Mesothelial cell of epicardium (in vitro differentiated cells): ENCODE results near the gene IGSF9B. TPM values are rescaled to one million over a fixed set of nuclear protein-coding genes. Genes with fewer than 3 reads are reported as not detected.

Source experiments
- DNase-seq, 2 experiments: peaks; one replicate each; pipeline ENCODE4 v3.0.0; 2021; ENCODE audit warnings: low spot score in 2 of 2; ENCODE audit not compliant: unreplicated experiment in 2 of 2
- H3K27ac Mint-ChIP-seq: 2 replicates; pipeline ENCODE4 v1.8.0; 2021; ENCODE audit warnings: mixed read lengths
- H3K27me3 Mint-ChIP-seq: 2 replicates; pipeline ENCODE4 v1.8.0; 2021; ENCODE audit warnings: low read depth, mixed read lengths
- H3K36me3 Mint-ChIP-seq: 2 replicates; pipeline ENCODE4 v1.8.0; 2021; ENCODE audit warnings: mixed read lengths
- H3K4me1 Mint-ChIP-seq: 2 replicates; pipeline ENCODE4 v1.8.0; 2021; ENCODE audit warnings: mixed read lengths
- H3K4me3 Mint-ChIP-seq: 2 replicates; pipeline ENCODE4 v1.8.0; 2021; ENCODE audit warnings: mild to moderate bottlenecking, moderate library complexity, mixed read lengths
- H3K9me3 Mint-ChIP-seq: 2 replicates; pipeline ENCODE4 v1.8.0; 2021; ENCODE audit warnings: mixed read lengths
- total RNA-seq: library from RNA; stranded (reverse); gene quantifications from 3 replicates; pipeline ENCODE4 v1.2.1, GENCODE V29; 2021
- TF ChIP-seq, protein P1 (sequence below): fragments of 200-600 bp; sonication (generic); IDR thresholded peaks from one replicate; pipeline ENCODE4 v1.5.0; 2021; ENCODE audit warnings: antibody characterized with exemption; ENCODE audit not compliant: unreplicated experiment

IGSF9B gene
- total RNA-seq, 1 donor from 2014 or later, result 4.8 TPM

DNA sequence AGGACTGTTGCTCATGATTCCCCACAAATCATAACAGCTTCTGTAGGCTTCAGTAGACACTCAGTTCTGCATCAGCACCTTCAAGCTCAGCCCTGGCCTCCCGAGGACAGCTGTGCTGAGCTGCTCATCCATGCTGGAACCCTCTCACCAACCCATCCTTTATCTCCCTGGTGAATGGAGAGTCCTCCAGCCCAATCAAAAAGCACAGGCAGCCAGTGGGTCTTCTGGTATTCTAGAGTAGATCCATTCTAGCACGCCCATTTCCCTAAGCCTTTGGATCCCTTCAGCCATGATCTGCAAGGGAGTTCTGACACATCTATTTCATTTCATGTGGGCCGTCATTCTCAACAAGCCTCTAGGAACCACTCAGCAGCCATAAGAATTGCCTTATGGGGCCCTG is 66.9 kb downstream of the IGSF9B start:
- Mint-ChIP-seq H3K36me3 (no peaks in the 10 kb centered on the region), H3K4me1 (peaks cover 5% of the 10 kb centered on the region), H3K27me3 (peaks cover 33% of the 10 kb centered on the region), H3K4me3 (no peak overlapping the region), H3K27ac (no peak overlapping the region), H3K9me3 (no peaks in the 10 kb centered on the region)
- TF ChIP-seq, protein P1, sequence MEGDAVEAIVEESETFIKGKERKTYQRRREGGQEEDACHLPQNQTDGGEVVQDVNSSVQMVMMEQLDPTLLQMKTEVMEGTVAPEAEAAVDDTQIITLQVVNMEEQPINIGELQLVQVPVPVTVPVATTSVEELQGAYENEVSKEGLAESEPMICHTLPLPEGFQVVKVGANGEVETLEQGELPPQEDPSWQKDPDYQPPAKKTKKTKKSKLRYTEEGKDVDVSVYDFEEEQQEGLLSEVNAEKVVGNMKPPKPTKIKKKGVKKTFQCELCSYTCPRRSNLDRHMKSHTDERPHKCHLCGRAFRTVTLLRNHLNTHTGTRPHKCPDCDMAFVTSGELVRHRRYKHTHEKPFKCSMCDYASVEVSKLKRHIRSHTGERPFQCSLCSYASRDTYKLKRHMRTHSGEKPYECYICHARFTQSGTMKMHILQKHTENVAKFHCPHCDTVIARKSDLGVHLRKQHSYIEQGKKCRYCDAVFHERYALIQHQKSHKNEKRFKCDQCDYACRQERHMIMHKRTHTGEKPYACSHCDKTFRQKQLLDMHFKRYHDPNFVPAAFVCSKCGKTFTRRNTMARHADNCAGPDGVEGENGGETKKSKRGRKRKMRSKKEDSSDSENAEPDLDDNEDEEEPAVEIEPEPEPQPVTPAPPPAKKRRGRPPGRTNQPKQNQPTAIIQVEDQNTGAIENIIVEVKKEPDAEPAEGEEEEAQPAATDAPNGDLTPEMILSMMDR, result no peak
- peak in 1 of 2 experiments; percentile 5 for DNase-seq

- H3K27me3 Mint-ChIP-seq, result peaks cover 35% of the 10 kb centered on the region
- no peaks in the 10 kb centered on the region for H3K36me3 Mint-ChIP-seq
- no peaks in the 10 kb centered on the region for H3K4me1 Mint-ChIP-seq
- peak in 1 of 2 experiments; percentile 16 for DNase-seq
- H3K9me3 Mint-ChIP-seq, result peaks cover 5% of the 10 kb centered on the region
- no peak overlapping the region for H3K27ac Mint-ChIP-seq
- no peak overlapping the region for H3K4me3 Mint-ChIP-seq
- TF ChIP-seq, protein P1, result no peak
Measured at GRCh38 chr11:133889188-133889587, 67.6 kb downstream of the IGSF9B start.

DNA sequence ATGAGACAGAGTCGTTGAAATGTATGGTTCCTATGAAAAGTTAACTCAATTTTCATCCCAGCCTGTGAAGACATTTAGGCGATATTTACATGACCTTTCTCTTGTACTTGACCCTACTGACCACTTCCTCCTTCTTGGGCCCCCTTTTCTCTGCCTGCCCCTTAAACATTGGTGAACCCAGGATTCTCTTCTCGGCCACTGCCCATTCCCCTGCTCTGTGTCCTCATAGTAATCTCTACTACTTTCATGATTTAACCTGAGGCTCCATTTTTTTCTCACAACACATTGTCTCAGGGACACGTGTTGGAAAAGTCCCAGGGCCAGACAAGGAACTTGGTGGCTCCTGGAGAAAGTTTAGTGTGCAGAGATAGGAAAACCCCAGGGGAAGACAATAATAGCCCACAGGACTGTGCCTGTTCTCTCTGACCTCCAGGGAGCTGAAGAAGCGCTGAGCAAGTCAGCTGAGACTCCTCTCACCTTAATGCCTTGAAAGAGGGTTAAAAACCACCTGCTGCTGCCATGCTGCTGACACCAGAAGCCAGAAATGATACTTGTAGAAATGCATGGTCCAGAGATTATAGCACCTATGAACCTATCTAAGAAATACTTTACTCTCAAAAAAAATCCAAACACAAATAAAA is 69.0 kb downstream of the IGSF9B start:
- TF ChIP-seq, protein P1, result no peak
- peak in 1 of 2 experiments; percentile 3 for DNase-seq

GRCh38 chr11:133886029-133886428 is 70.7 kb downstream of the IGSF9B start:
- Mint-ChIP-seq H3K27ac (no peak overlapping the region), H3K36me3 (no peaks in the 10 kb centered on the region), H3K9me3 (peaks cover 21% of the 10 kb centered on the region), H3K4me1 (no peaks in the 10 kb centered on the region), H3K27me3 (peaks cover 26% of the 10 kb centered on the region), H3K4me3 (no peak overlapping the region)
- no peak for DNase-seq
- TF ChIP-seq, protein P1, result no peak

More for the DNA sequence above, 69.0 kb downstream of the IGSF9B start:
- H3K4me3 Mint-ChIP-seq, result no peak overlapping the region
- no peak overlapping the region for H3K27ac Mint-ChIP-seq
- H3K27me3 Mint-ChIP-seq, result peaks cover 35% of the 10 kb centered on the region
- no peaks in the 10 kb centered on the region for H3K36me3 Mint-ChIP-seq
- no peaks in the 10 kb centered on the region for H3K4me1 Mint-ChIP-seq
- peaks cover 14% of the 10 kb centered on the region for H3K9me3 Mint-ChIP-seq

GRCh38 chr11:133872160-133872559 is 84.6 kb downstream of the IGSF9B start:
- Mint-ChIP-seq H3K9me3 (peaks cover 1% of the 10 kb centered on the region), H3K27ac (no peak overlapping the region), H3K4me3 (no peak overlapping the region), H3K27me3 (peaks cover 6% of the 10 kb centered on the region), H3K4me1 (no peaks in the 10 kb centered on the region), H3K36me3 (no peaks in the 10 kb centered on the region)
- DNase-seq, result no peak
- TF ChIP-seq, protein P1, result no peak

- H3K9me3 Mint-ChIP-seq, result no peaks in the 10 kb centered on the region
- no peak overlapping the region for H3K4me3 Mint-ChIP-seq
- H3K4me1 Mint-ChIP-seq, result no peaks in the 10 kb centered on the region
- no peak for DNase-seq
- no peak overlapping the region for H3K27ac Mint-ChIP-seq
- no peaks in the 10 kb centered on the region for H3K36me3 Mint-ChIP-seq
- peaks cover 13% of the 10 kb centered on the region for H3K27me3 Mint-ChIP-seq
- TF ChIP-seq, protein P1, result no peak
Measured at GRCh38 chr11:133867456-133867855, 89.3 kb downstream of the IGSF9B start.
